Spleen (tissue), 11 donors: ENCODE measurements around the gene NOLC1. TPM values are rescaled to one million over a fixed set of nuclear protein-coding genes. Genes with fewer than 3 reads are reported as not detected.
A peak's percentile ranks its signal among the peaks of the same experiment; 100 is the strongest.

Experiments
- DNase-seq: peaks from one replicate; pipeline ENCODE4 v3.0.0-alpha.2; 2020
- H3K27ac ChIP-seq, 8 donors: fragments of 200-600 bp; sonication (generic) in 7 of 8; 1 replicate in 4 of 8; 2 replicates in 4 of 8; pipeline versions ENCODE4 v1.5.0 to v1.8.0; 2016 to 2021; ENCODE audit warnings: inconsistent platforms in 4 of 8, mild to moderate bottlenecking in 4 of 8, moderate library complexity in 1 of 8
- H3K27me3 ChIP-seq, 7 donors: fragments of 200-600 bp; sonication (generic) in 6 of 7; replicated peaks in 1 of 7; 1 replicate in 4 of 7; 2 replicates in 3 of 7; pipeline versions ENCODE4 v1.5.0 to v1.8.0; 2016 to 2021; ENCODE audit warnings: inconsistent platforms in 3 of 7, mild to moderate bottlenecking in 1 of 7
- H3K36me3 ChIP-seq, 6 donors: fragments of 200-600 bp; sonication (generic) in 5 of 6; 1 replicate in 4 of 6; 2 replicates in 2 of 6; pipeline versions ENCODE4 v1.5.0 to v1.8.0; 2016 to 2021; ENCODE audit warnings: inconsistent platforms in 2 of 6
- H3K4me1 ChIP-seq, 6 donors: fragments of 200-600 bp; sonication (generic) in 5 of 6; 1 replicate in 3 of 6; 2 replicates in 3 of 6; pipeline versions ENCODE4 v1.5.0 to v1.8.0; 2016 to 2021; ENCODE audit warnings: inconsistent platforms in 3 of 6
- H3K4me3 ChIP-seq, 8 donors: fragments of 200-600 bp; sonication (generic) in 7 of 8; 1 replicate in 4 of 8; 2 replicates in 4 of 8; pipeline versions ENCODE4 v1.5.0 to v1.8.0; 2016 to 2021; ENCODE audit warnings: inconsistent platforms in 4 of 8, mild to moderate bottlenecking in 4 of 8, moderate library complexity in 2 of 8
- H3K9me3 ChIP-seq, 8 donors: fragments of 200-600 bp; sonication (generic) in 7 of 8; 1 replicate in 4 of 8; 2 replicates in 4 of 8; pipeline versions ENCODE4 v1.5.0 to v1.8.0; 2016 to 2021; ENCODE audit warnings: inconsistent platforms in 4 of 8
- CTCF ChIP-seq, 11 experiments: fragments of 200-600 bp in 7 of 11; fragments of 450-650 bp in 4 of 11; sonication (generic) in 4 of 11; IDR thresholded peaks in 8 of 11; conservative IDR thresholded peaks in 3 of 11; 1 replicate in 7 of 11; 2 replicates in 4 of 11; pipeline versions ENCODE4 v1.4.0 to v1.8.0; 2016 to 2021; ENCODE audit warnings: antibody characterized with exemption in 11 of 11, inconsistent platforms in 4 of 11, mild to moderate bottlenecking in 1 of 11
- POLR2A ChIP-seq, 3 donors: fragments of 450-650 bp; IDR thresholded peaks; one replicate each; pipeline ENCODE4 v1.5.1; 2017; ENCODE audit warnings: antibody characterized with exemption in 3 of 3, mild to moderate bottlenecking in 1 of 3
- POLR2AphosphoS5 ChIP-seq, 3 donors: sonication (generic); formaldehyde crosslinking; IDR thresholded peaks; one replicate each; pipeline ENCODE4 v1.5.1; 2017; ENCODE audit warnings: antibody characterized with exemption in 3 of 3
- WGBS, 5 donors: extraction: QIAGEN DNeasy Blood & Tissue Kit in 3 of 5; methylation state at CpG; one replicate each; pipeline versions ENCODE4 v1.1.5 to v1.1.7; 2013 to 2018; 5-methylcytosine and 5-hydroxymethylcytosine counted together
- intact Hi-C: fragments of 100-400 bp; cut with DNase I; formaldehyde crosslinking; loops from one replicate; pipeline ENCODE4 v1.15.0; 2023; ENCODE audit warnings: low total_unique reads
- polyA plus RNA-seq, 3 donors: library from polyadenylated mRNA; stranded (reverse); fragments of 200-250 nt; gene quantifications; one replicate each; pipeline ENCODE4 v1.2.1, GENCODE V29; 2013
- total RNA-seq, 7 donors: library from RNA; depleted of rRNA in 3 of 7; stranded (reverse); fragments of >200 nt in 3 of 7; fragmentation: NEBNext Ultra II Directional in 4 of 7; extraction: Animal tissue kit (Norgen Biotek cat#: 25700) in 4 of 7; gene quantifications; one replicate each; pipeline versions ENCODE4 v1.1.0 to v1.2.1, GENCODE V29; 2016 to 2021
- donor health status: healthy with polysubstance abuse.
- donor health status: DM: no; HTN: no; CAD: no; lungs with moderate emphysema.
- donor health status: DM: no; HTN: no; CAD: no.
- donor health status: Bipolar disorder and iron deficiency.
- donor health status: healthy.
- donor health status: DM: no; HTN: no; CAD: no.
- donor health status: DM: yes; HTN: yes; CAD: no.

The NOLC1 gene
- total and polyA plus RNA-seq, 10 donors = 24.6 to 60.0 (median 39.0) TPM

- WGBS, 5 donors = 1 to 3% (median 1%) methylated on average over 13 to 45 of the region's 45 CpGs
- intact Hi-C loops = loop anchor here (10.0 kb wide), 1 partner anchor 49 kb away; the partner anchor contains the start of gene HPS6
- Histone ChIP-seq H3K9me3 (no peaks in the 10 kb centered on the region), H3K4me1 (peaks cover 55 to 79% (median 69%) of the 10 kb centered on the region in 6 donors), H3K4me3 (peak overlapping the region; percentile 59 to 97 (median 75)), H3K27ac (peak overlapping the region; percentile 55 to 99 (median 96)), H3K27me3 (no peaks in the 10 kb centered on the region), H3K36me3 (peaks cover 0 to 27% (median 25%) of the 10 kb centered on the region in 6 donors)
- TF ChIP-seq POLR2A (IDR thresholded peaks at IDR 0.05) (no peak), POLR2AphosphoS5 (IDR thresholded peaks at IDR 0.05) (peak in 1 of 3 donors; percentile 15)
- peak; percentile 87 for DNase-seq
These were observed 38.0 kb upstream of the NOLC1 start for GRCh38 chr10:102113956-102114857.

- intact Hi-C loops = loop anchor here (10.0 kb wide), 1 partner anchor 50 kb away; the partner anchor contains the start of gene HPS6
- peaks cover 0 to 19% (median 17%) of the 10 kb centered on the region in 6 donors for H3K36me3 ChIP-seq
- WGBS, 5 donors = 1 to 2% (median 1%) methylated on average over 16 to 23 of the region's 23 CpGs
- H3K4me1 ChIP-seq = peaks cover 55 to 86% (median 71%) of the 10 kb centered on the region in 6 donors
- peak overlapping the region; percentile 55 to 99 (median 96) for H3K27ac ChIP-seq
- peak; percentile 98 for DNase-seq
- peak in 1 of 3 donors; percentile 34 for TF ChIP-seq POLR2A (IDR thresholded peaks at IDR 0.05)
- peak in 1 of 11 experiments; percentile 19 for TF ChIP-seq CTCF (IDR thresholded peaks at IDR 0.05 in 8 of 11, conservative IDR thresholded peaks at IDR 0.05 in 3 of 11)
- TF ChIP-seq POLR2AphosphoS5 (IDR thresholded peaks at IDR 0.05) = peak; percentile 90 to 95 (median 93)
- no peaks in the 10 kb centered on the region for H3K27me3 ChIP-seq
- no peaks in the 10 kb centered on the region for H3K9me3 ChIP-seq
- peak overlapping the region; percentile 59 to 97 (median 75) for H3K4me3 ChIP-seq
These were observed 37.1 kb upstream of the NOLC1 start for GRCh38 chr10:102114861-102115618.

- Histone ChIP-seq H3K4me1 (peaks cover 55 to 88% (median 72%) of the 10 kb centered on the region in 6 donors), H3K27ac (peak overlapping the region; percentile 55 to 99 (median 96)), H3K27me3 (no peaks in the 10 kb centered on the region), H3K4me3 (peak overlapping the region in 6 of 8 donors; percentile 60 to 97 (median 77)), H3K36me3 (peaks cover 0 to 12% (median 9%) of the 10 kb centered on the region in 6 donors), H3K9me3 (no peaks in the 10 kb centered on the region)
- intact Hi-C loops = loop anchor here (10.0 kb wide), 1 partner anchor 51 kb away; the partner anchor contains the start of gene HPS6
- no peak for TF ChIP-seq POLR2A (IDR thresholded peaks at IDR 0.05)
- TF ChIP-seq POLR2AphosphoS5 (IDR thresholded peaks at IDR 0.05) = no peak
- no peak for TF ChIP-seq CTCF (IDR thresholded peaks at IDR 0.05 in 8 of 11, conservative IDR thresholded peaks at IDR 0.05 in 3 of 11)
- WGBS, 5 donors = 0 to 1% (median 0%) methylated on average over 3 of the region's 3 CpGs
- no peak for DNase-seq
These were observed 36.4 kb upstream of the NOLC1 start for GRCh38 chr10:102115775-102116174.

- peaks cover 0 to 3% (median 1%) of the 10 kb centered on the region in 6 donors for H3K36me3 ChIP-seq
- no peak for DNase-seq
- no peak for TF ChIP-seq CTCF (IDR thresholded peaks at IDR 0.05 in 8 of 11, conservative IDR thresholded peaks at IDR 0.05 in 3 of 11)
- TF ChIP-seq POLR2AphosphoS5 (IDR thresholded peaks at IDR 0.05) = no peak
- TF ChIP-seq POLR2A (IDR thresholded peaks at IDR 0.05) = no peak
- peak overlapping the region in 2 of 8 donors; percentile 89 to 97 for H3K4me3 ChIP-seq
- H3K27me3 ChIP-seq = no peaks in the 10 kb centered on the region
- H3K9me3 ChIP-seq = no peaks in the 10 kb centered on the region
- WGBS, 5 donors = 77 to 88% (median 82%) methylated on average over 1 of the region's 1 CpG
- intact Hi-C loops = loop anchor here (10.0 kb wide), 1 partner anchor 52 kb away; the partner anchor contains the start of gene HPS6
- H3K27ac ChIP-seq = peak overlapping the region; percentile 92 to 99 (median 96)
- peaks cover 55 to 91% (median 81%) of the 10 kb centered on the region in 6 donors for H3K4me1 ChIP-seq
These were observed 35.5 kb upstream of the NOLC1 start for GRCh38 chr10:102116656-102117055.
